Ishikawa (cell line): ENCODE data around the gene USP12.

Source experiments
- CREB1 ChIP-seq: IDR thresholded peaks from 2 replicates; pipeline ENCODE4 v1.6.1; 2012; ENCODE audit warnings: low read depth
- EGR1 ChIP-seq: IDR thresholded peaks from 2 replicates; pipeline ENCODE4 v1.6.1; 2012
- EP300 ChIP-seq: IDR thresholded peaks from 2 replicates; pipeline ENCODE4 v1.6.1; 2012; ENCODE audit warnings: borderline replicate concordance
- MAX ChIP-seq: IDR thresholded peaks from 2 replicates; pipeline ENCODE4 v1.6.1; 2012
- RAD21 ChIP-seq: IDR thresholded peaks from 2 replicates; pipeline ENCODE4 v1.6.1; 2012; ENCODE audit warnings: low read depth
- REST ChIP-seq: IDR thresholded peaks from 2 replicates; pipeline ENCODE4 v1.6.1; 2012; ENCODE audit warnings: low read depth, mild to moderate bottlenecking
- TAF1 ChIP-seq: IDR thresholded peaks from 2 replicates; pipeline ENCODE4 v1.6.1; 2012; ENCODE audit warnings: low read depth, mild to moderate bottlenecking
- TEAD4 ChIP-seq: IDR thresholded peaks from 2 replicates; pipeline ENCODE4 v1.6.1; 2012
- YY1 ChIP-seq: IDR thresholded peaks from 2 replicates; pipeline ENCODE4 v1.6.1; 2012; ENCODE audit warnings: low read depth

DNA sequence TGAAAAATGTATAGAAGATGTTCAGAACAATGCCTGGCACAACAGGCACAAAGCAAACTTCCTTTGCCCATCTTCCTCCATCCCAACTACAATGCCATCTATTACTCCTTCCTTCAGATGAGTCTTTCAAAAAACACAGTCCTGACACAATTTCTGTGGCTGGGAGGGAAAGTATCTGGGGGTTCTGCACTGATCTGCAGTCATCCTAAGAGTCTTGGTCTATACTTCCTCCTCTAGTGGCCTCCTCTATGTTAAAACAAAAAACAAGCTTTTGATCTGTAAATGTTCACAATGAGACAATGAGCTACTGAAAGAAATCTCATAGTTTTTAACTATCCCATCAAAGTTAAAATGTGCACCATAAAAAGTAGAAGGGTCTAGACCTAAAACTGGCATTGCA lies 44.8 kb downstream of the USP12 start:
- no peak for TF ChIP-seq TAF1
- TF ChIP-seq MAX: no peak
- TF ChIP-seq EGR1: no peak
- no peak for TF ChIP-seq CREB1
- TF ChIP-seq EP300: no peak
- no peak for TF ChIP-seq YY1
- no peak for TF ChIP-seq RAD21
- TF ChIP-seq TEAD4: no peak
- TF ChIP-seq REST: no peak
